ENCODE results near the gene TRMT112. TPM values are rescaled to one million over a fixed set of nuclear protein-coding genes. Genes with fewer than 3 reads are reported as not detected.
"Not testable (repeated sequence)": the region's sequence is repeated elsewhere in the genome, so short reads cannot be mapped to it uniquely, and the experiment has no call there.

Gene TRMT112
- total and polyA plus RNA-seq, 7 donors, result 78.1 to 311 (median 125) TPM

GRCh38 chr11:64316672-64317324, 561 bp downstream of the TRMT112 start:
- H3K4me1 ChIP-seq, result peaks cover 24% of the 10 kb centered on the region
- no peak for ATAC-seq
- no peaks in the 10 kb centered on the region for H3K27me3 ChIP-seq (ENCODE audit: insufficient read depth in 3 of 3, low read length in 2 of 3)
- no peaks in the 10 kb centered on the region for H3K9me3 ChIP-seq
- WGBS, 3 donors, result 7 to 8% (median 8%) methylated on average over 30 to 32 of the region's 32 CpGs
- DNase-seq, result no peak
- peak overlapping the region; percentile 99 for H3K27ac ChIP-seq
- H3K36me3 ChIP-seq (ENCODE audit: insufficient read depth in 1 of 2, low read depth in 1 of 2), result peaks cover 8 to 33% of the 10 kb centered on the region in 2 donors
- intact Hi-C loops (cut with DNase I), result no loop called here
- peak overlapping the region; percentile 86 for H3K4me3 ChIP-seq
- TF ChIP-seq, protein P1, sequence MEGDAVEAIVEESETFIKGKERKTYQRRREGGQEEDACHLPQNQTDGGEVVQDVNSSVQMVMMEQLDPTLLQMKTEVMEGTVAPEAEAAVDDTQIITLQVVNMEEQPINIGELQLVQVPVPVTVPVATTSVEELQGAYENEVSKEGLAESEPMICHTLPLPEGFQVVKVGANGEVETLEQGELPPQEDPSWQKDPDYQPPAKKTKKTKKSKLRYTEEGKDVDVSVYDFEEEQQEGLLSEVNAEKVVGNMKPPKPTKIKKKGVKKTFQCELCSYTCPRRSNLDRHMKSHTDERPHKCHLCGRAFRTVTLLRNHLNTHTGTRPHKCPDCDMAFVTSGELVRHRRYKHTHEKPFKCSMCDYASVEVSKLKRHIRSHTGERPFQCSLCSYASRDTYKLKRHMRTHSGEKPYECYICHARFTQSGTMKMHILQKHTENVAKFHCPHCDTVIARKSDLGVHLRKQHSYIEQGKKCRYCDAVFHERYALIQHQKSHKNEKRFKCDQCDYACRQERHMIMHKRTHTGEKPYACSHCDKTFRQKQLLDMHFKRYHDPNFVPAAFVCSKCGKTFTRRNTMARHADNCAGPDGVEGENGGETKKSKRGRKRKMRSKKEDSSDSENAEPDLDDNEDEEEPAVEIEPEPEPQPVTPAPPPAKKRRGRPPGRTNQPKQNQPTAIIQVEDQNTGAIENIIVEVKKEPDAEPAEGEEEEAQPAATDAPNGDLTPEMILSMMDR (IDR thresholded peaks at IDR 0.05), result no peak

DNA sequence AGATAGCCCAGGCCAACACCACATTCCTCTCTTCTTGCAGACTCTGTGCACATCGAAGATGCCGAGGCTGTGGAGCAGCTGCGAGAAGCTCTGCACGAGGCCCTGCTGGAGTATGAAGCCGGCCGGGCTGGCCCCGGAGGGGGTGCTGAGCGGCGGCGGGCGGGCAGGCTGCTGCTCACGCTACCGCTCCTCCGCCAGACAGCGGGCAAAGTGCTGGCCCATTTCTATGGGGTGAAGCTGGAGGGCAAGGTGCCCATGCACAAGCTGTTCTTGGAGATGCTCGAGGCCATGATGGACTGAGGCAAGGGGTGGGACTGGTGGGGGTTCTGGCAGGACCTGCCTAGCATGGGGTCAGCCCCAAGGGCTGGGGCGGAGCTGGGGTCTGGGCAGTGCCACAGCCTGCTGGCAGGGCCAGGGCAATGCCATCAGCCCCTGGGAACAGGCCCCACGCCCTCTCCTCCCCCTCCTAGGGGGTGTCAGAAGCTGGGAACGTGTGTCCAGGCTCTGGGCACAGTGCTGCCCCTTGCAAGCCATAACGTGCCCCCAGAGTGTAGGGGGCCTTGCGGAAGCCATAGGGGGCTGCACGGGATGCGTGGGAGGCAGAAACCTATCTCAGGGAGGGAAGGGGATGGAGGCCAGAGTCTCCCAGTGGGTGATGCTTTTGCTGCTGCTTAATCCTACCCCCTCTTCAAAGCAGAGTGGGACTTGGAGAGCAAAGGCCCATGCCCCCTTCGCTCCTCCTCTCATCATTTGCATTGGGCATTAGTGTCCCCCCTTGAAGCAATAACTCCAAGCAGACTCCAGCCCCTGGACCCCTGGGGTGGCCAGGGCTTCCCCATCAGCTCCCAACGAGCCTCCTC, 1.5 kb downstream of the TRMT112 start:
- intact Hi-C loops (cut with DNase I); DNase-seq; H3K27me3 ChIP-seq (ENCODE audit: insufficient read depth in 3 of 3, low read length in 2 of 3); ATAC-seq; H3K9me3 ChIP-seq: not testable (repeated sequence)
- Histone ChIP-seq H3K4me1 (peaks cover 31% of the 10 kb centered on the region), H3K4me3 (peak overlapping the region; percentile 86), H3K36me3 (ENCODE audit: insufficient read depth in 1 of 2, low read depth in 1 of 2) (peaks cover 7 to 28% of the 10 kb centered on the region in 2 donors), H3K27ac (peak overlapping the region; percentile 99)
- 56 to 64% (median 63%) methylated on average over 24 to 25 of the region's 25 CpGs for WGBS, 3 donors

GRCh38 chr11:64314805-64315561, 2.4 kb downstream of the TRMT112 start:
- no peak overlapping the region for H3K4me3 ChIP-seq
- no peaks in the 10 kb centered on the region for H3K27me3 ChIP-seq (ENCODE audit: insufficient read depth in 3 of 3, low read length in 2 of 3)
- TF ChIP-seq, protein P1 (IDR thresholded peaks at IDR 0.05), result no peak
- H3K4me1 ChIP-seq, result peaks cover 31% of the 10 kb centered on the region
- WGBS, 3 donors, result 82 to 85% (median 84%) methylated on average over 24 of the region's 24 CpGs
- DNase-seq (no peak), ATAC-seq (no peak)
- peaks cover 5 to 28% of the 10 kb centered on the region in 2 donors for H3K36me3 ChIP-seq (ENCODE audit: insufficient read depth in 1 of 2, low read depth in 1 of 2)
- no peaks in the 10 kb centered on the region for H3K9me3 ChIP-seq
- H3K27ac ChIP-seq, result no peak overlapping the region
- intact Hi-C loops (cut with DNase I), result no loop called here

- H3K27me3 ChIP-seq (ENCODE audit: insufficient read depth in 3 of 3, low read length in 2 of 3), result no peaks in the 10 kb centered on the region
- intact Hi-C loops (cut with DNase I), result no loop called here
- DNase-seq (no peak), ATAC-seq (no peak)
- peaks cover 5 to 28% of the 10 kb centered on the region in 2 donors for H3K36me3 ChIP-seq (ENCODE audit: insufficient read depth in 1 of 2, low read depth in 1 of 2)
- H3K27ac ChIP-seq, result peak overlapping the region; percentile 83
- TF ChIP-seq, protein P1 (IDR thresholded peaks at IDR 0.05), result no peak
- H3K4me1 ChIP-seq, result peaks cover 31% of the 10 kb centered on the region
- H3K9me3 ChIP-seq, result no peaks in the 10 kb centered on the region
- H3K4me3 ChIP-seq, result peak overlapping the region; percentile 46
- WGBS, 3 donors, result 45 to 61% (median 59%) methylated on average over 18 to 19 of the region's 19 CpGs
Measured at GRCh38 chr11:64314146-64314804, 3.1 kb downstream of the TRMT112 start.
